Stomach smooth muscle (tissue), 2 donors: ENCODE measurements around the gene UBASH3A.

Experiments used
- H3K27ac ChIP-seq: one replicate; pipeline ENCODE4 v1.7.0; 2013; ENCODE audit warnings: mild to moderate bottlenecking, low read length, inconsistent platforms
- H3K27me3 ChIP-seq, 2 donors: one replicate each; pipeline ENCODE4 v1.7.0; 2013; ENCODE audit warnings: low read length in 2 of 2; ENCODE audit not compliant: insufficient read depth in 2 of 2, control insufficient read depth in 1 of 2
- H3K36me3 ChIP-seq, 2 donors: one replicate each; pipeline ENCODE4 v1.7.0; 2013; ENCODE audit warnings: low read length in 2 of 2; ENCODE audit not compliant: control insufficient read depth in 2 of 2, insufficient read depth in 2 of 2
- H3K4me1 ChIP-seq: one replicate; pipeline ENCODE4 v1.7.0; 2013; ENCODE audit warnings: low read length; ENCODE audit not compliant: control insufficient read depth, insufficient read depth
- H3K4me3 ChIP-seq, 2 donors: one replicate each; pipeline ENCODE4 v1.7.0; 2013; ENCODE audit warnings: low read length in 2 of 2
- H3K9ac ChIP-seq, 2 donors: one replicate each; pipeline ENCODE4 v1.7.0; 2013; ENCODE audit warnings: low read length in 2 of 2, mild to moderate bottlenecking in 1 of 2
- H3K9me3 ChIP-seq, 2 donors: one replicate each; pipeline ENCODE4 v1.7.0; 2013; ENCODE audit warnings: low read length in 2 of 2; ENCODE audit not compliant: control insufficient read depth in 2 of 2
- donor health status: healthy.
- donor health status: Pancreatic carcinoma.

Gene UBASH3A

GRCh38 chr21:42419845-42420244 is 16.1 kb downstream of the UBASH3A start:
- H3K9me3 ChIP-seq, result peaks cover 4 to 17% of the 10 kb centered on the region in 2 donors
- H3K27ac ChIP-seq, result no peak overlapping the region
- H3K36me3 ChIP-seq, result no peaks in the 10 kb centered on the region
- H3K4me3 ChIP-seq, result no peak overlapping the region
- no peaks in the 10 kb centered on the region for H3K4me1 ChIP-seq
- H3K9ac ChIP-seq, result no peak overlapping the region
- peaks cover 5 to 11% of the 10 kb centered on the region in 2 donors for H3K27me3 ChIP-seq

DNA sequence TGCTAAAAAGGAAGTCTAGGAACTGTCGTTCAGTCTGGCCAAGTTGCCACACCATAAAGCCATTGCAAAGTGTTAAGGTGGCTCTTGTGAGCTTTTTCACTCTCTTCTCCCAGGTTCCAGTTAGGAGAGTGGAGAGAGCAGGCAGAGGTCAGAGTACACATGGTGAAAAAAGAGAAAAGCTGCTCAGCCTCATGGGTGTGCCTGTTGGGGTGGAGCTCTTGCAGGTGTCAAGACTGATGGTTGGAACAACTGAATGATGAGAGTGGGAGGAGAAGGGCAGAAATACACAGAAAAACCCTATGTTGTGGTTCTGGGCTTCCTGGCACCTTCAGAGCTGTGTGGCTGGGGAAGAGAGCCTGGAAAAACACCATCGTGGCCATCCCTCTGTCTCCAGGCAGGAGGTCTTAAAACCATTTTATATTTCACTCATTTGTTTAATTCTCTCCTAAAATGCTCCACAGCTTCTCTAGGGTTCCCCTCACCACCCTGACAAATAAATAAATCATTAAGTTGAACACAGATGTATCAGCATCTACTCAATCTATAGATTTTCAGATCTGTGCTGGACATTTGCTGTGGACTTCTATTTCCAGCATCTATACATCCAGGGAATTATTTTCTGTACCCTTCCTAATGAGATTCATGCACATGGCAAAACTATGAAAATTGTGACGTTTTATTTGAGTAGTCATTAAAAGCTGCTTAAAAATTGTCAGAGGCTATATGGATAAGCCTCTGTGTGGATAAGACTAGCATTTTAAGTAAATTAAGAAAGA is 17.5 kb downstream of the UBASH3A start:
- no peak overlapping the region for H3K9ac ChIP-seq
- peaks cover 4 to 9% of the 10 kb centered on the region in 2 donors for H3K27me3 ChIP-seq
- no peak overlapping the region for H3K27ac ChIP-seq
- H3K36me3 ChIP-seq, result no peaks in the 10 kb centered on the region
- peaks cover 4 to 17% of the 10 kb centered on the region in 2 donors for H3K9me3 ChIP-seq
- no peak overlapping the region for H3K4me3 ChIP-seq
- H3K4me1 ChIP-seq, result no peaks in the 10 kb centered on the region

GRCh38 chr21:42423197-42423675 is 19.5 kb downstream of the UBASH3A start:
- H3K9ac ChIP-seq, result no peak overlapping the region
- no peak overlapping the region for H3K27ac ChIP-seq

GRCh38 chr21:42423685-42424084 is 20.0 kb downstream of the UBASH3A start:
- Histone ChIP-seq H3K36me3 (no peaks in the 10 kb centered on the region), H3K9ac (no peak overlapping the region)

More at GRCh38 chr21:42423197-42423675, 19.5 kb downstream of the UBASH3A start:
- peaks cover 5 to 20% of the 10 kb centered on the region in 2 donors for H3K27me3 ChIP-seq
- no peaks in the 10 kb centered on the region for H3K36me3 ChIP-seq
- H3K4me3 ChIP-seq, result no peak overlapping the region
- peaks cover 4 to 17% of the 10 kb centered on the region in 2 donors for H3K9me3 ChIP-seq
- no peaks in the 10 kb centered on the region for H3K4me1 ChIP-seq

DNA sequence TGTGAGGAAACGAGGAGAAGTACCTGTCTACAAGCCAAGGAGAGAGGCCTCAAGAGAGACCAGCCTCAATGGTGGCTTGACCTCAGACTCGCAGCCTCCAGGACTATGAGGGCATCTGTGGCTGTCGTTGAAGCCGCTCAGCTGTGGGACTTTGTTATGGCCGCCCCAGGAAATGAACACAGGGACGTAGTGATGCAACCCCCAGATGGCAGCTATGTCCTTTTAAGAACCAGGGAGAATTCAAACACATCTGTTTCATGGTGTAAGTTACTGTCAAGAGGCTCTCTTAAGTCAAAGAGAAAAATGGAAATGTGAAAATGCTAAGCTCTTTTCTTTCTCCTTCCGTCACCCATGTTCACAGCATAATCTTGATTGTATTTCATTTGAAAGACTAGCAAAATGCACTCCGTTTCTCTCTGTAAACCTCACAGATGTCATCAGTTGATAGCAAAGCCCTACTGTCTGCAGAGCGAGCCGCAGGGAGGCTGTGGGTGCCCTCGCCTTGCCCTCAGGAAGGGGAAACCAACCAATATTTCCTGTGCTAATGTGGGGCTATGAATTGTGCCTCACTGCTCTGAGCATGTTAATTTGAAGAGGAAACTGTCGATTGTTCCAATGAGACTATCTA is 21.3 kb downstream of the UBASH3A start:
- H3K4me3 ChIP-seq, result no peak overlapping the region
- peaks cover 5 to 24% of the 10 kb centered on the region in 2 donors for H3K27me3 ChIP-seq
- H3K27ac ChIP-seq, result no peak overlapping the region
- no peaks in the 10 kb centered on the region for H3K4me1 ChIP-seq
- H3K9me3 ChIP-seq, result peaks cover 4 to 10% of the 10 kb centered on the region in 2 donors
- no peaks in the 10 kb centered on the region for H3K36me3 ChIP-seq
- H3K9ac ChIP-seq, result no peak overlapping the region

More at GRCh38 chr21:42423685-42424084, 20.0 kb downstream of the UBASH3A start:
- Histone ChIP-seq H3K27ac (no peak overlapping the region), H3K27me3 (peaks cover 3 to 21% of the 10 kb centered on the region in 2 donors), H3K4me1 (no peaks in the 10 kb centered on the region), H3K9me3 (peaks cover 4 to 17% of the 10 kb centered on the region in 2 donors), H3K4me3 (no peak overlapping the region)

DNA sequence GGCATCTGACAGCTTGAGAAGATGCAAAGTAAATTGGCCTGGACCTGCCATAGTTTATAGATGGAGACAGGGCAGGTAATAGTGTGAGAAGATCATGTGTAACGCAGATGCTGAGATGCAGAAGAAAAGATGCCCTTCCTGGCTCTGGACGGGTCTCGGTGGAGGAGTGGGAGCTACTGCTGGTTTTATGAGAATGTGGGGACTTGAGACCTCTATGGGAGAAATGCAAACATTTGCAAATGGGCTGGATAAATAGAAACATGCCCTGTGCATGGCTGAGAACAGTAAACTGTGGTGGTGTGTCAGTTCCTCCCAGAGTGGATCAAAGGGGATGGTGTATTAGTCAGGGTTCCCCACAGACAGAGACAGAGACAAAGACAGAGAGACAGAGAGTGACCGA is 21.9 kb downstream of the UBASH3A start:
- Histone ChIP-seq H3K4me3 (no peak overlapping the region), H3K36me3 (no peaks in the 10 kb centered on the region), H3K9ac (no peak overlapping the region), H3K27me3 (peaks cover 5 to 23% of the 10 kb centered on the region in 2 donors), H3K9me3 (peaks cover under 1 to 10% of the 10 kb centered on the region in 2 donors), H3K27ac (no peak overlapping the region), H3K4me1 (no peaks in the 10 kb centered on the region)

DNA sequence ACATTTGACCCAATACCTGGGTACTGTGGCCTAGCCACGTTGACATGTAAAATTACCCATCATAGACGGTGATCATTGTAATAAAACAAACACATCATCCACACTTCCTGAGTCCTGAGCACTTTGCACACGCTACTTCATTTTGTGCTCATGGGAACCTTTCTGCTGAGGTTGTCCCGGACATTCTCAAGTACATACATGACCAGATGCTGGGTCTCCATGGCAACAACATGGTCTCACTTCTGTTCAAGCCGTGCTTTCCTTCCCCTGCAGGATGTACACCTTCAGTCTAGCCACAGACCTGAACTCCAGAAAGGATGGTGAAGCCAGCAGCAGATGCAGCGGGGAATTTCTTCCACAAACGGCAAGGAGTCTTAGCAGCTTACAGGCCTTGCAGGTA is 22.7 kb downstream of the UBASH3A start:
- Histone ChIP-seq H3K4me3 (no peak overlapping the region), H3K27me3 (peaks cover 5 to 25% of the 10 kb centered on the region in 2 donors), H3K36me3 (no peaks in the 10 kb centered on the region), H3K4me1 (no peaks in the 10 kb centered on the region), H3K9ac (no peak overlapping the region), H3K27ac (no peak overlapping the region), H3K9me3 (peaks cover 0 to 4% of the 10 kb centered on the region in 2 donors)

- peaks cover 5 to 25% of the 10 kb centered on the region in 2 donors for H3K27me3 ChIP-seq
- H3K9ac ChIP-seq, result no peak overlapping the region
- no peak overlapping the region for H3K4me3 ChIP-seq
- no peaks in the 10 kb centered on the region for H3K36me3 ChIP-seq
- peaks cover 2 to 3% of the 10 kb centered on the region in 2 donors for H3K9me3 ChIP-seq
- no peak overlapping the region for H3K27ac ChIP-seq
- H3K4me1 ChIP-seq, result no peaks in the 10 kb centered on the region
Observed at GRCh38 chr21:42426876-42427480, 23.3 kb downstream of the UBASH3A start.

DNA sequence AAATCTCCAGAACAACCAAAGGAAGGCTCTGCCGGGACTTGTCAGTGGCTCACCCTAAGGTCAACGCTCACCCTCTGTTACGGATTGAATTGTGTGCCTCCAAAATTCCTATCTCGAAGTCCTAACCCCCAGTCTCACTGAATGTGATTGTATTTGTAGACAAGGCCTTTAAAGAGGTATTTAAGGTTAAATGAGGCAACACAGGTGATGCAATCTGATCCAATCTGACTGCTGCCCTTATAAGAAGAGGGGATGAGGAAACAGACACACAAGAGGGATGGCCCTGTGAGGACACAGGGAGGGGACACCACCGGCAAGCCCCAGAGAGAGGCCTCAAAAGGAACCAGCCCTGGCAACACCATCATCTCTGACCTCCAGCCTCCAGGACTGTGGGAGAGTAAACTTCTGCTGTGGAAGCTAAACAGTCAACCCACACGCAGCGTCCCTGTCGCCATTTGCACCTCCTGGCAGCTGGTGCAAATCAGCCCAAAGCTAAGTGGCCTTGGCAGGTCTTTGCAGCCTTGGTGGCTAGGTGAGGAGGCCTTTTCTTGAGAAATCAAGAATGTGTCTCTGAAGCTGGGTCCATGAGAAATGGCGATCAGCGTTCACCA is 24.2 kb downstream of the UBASH3A start:
- no peaks in the 10 kb centered on the region for H3K4me1 ChIP-seq
- peaks cover 5 to 26% of the 10 kb centered on the region in 2 donors for H3K27me3 ChIP-seq
- no peak overlapping the region for H3K9ac ChIP-seq
- no peak overlapping the region for H3K27ac ChIP-seq
- H3K4me3 ChIP-seq, result no peak overlapping the region
- H3K36me3 ChIP-seq, result no peaks in the 10 kb centered on the region
- H3K9me3 ChIP-seq, result peaks cover 8 to 9% of the 10 kb centered on the region in 2 donors

- Histone ChIP-seq H3K4me3 (no peak overlapping the region), H3K36me3 (no peaks in the 10 kb centered on the region), H3K9ac (no peak overlapping the region), H3K27ac (no peak overlapping the region), H3K27me3 (peaks cover 5 to 29% of the 10 kb centered on the region in 2 donors), H3K9me3 (peaks cover 9 to 11% of the 10 kb centered on the region in 2 donors), H3K4me1 (no peaks in the 10 kb centered on the region)
Observed at GRCh38 chr21:42429021-42429420, 25.3 kb downstream of the UBASH3A start.
